Endometrium (tissue), 2 donors: Measurements from ENCODE around the gene OGT.
"Not testable (repeated sequence)": the region's sequence is repeated elsewhere in the genome, so short reads cannot be mapped to it uniquely, and the experiment has no call there.

Experiments used
- FAIRE-seq: peaks from 2 replicates; lab custom pipeline; 2012; peaks lifted over from hg19 to GRCh38; lab: Jason Lieb, UNC
- donor health status: control.
- donor health status: control.

OGT gene

DNA sequence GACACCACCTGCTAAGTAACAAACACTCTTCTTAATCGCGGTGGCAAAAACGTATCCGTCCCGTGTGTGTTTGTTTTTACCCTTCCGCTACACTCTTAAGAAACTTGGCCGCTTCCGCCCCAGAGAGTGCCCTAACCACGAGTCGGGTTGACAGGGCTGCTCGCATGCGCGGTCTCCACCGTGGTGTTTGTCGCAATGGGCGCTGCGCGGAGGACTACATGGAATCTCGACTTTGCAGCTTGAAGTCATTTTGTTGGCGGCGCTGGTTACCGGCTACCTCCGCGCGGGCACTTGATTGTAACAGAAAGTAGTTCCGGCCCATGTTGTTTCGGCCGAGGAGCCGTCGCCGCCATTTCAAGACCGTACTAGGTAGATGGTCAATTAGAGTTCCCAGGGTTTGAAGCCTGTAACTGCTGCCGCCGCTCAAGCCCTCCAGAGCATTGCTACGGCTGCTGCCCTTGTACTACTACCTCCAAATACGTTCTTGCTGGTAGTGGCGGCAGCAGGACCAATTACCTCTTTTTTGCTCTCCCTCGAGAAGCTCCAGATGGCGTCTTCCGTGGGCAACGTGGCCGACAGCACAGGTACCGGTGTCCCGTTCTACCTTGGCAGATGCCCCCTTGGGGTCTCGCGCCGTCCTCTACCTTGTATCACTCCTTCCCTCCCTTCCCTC is at the start of gene OGT:
Gene OGT, plus strand, starts transcription at position 352 of the 673 bp plus-strand sequence. Its CDS starts 196 bp downstream, at position 548.
- FAIRE-seq, result no peak

- FAIRE-seq, result peak; percentile 12
Measured at GRCh38 chrX:71487814-71488213, 45.1 kb upstream of the OGT start.

GRCh38 chrX:71489540-71489939 is 43.4 kb upstream of the OGT start:
- FAIRE-seq, result no peak

DNA sequence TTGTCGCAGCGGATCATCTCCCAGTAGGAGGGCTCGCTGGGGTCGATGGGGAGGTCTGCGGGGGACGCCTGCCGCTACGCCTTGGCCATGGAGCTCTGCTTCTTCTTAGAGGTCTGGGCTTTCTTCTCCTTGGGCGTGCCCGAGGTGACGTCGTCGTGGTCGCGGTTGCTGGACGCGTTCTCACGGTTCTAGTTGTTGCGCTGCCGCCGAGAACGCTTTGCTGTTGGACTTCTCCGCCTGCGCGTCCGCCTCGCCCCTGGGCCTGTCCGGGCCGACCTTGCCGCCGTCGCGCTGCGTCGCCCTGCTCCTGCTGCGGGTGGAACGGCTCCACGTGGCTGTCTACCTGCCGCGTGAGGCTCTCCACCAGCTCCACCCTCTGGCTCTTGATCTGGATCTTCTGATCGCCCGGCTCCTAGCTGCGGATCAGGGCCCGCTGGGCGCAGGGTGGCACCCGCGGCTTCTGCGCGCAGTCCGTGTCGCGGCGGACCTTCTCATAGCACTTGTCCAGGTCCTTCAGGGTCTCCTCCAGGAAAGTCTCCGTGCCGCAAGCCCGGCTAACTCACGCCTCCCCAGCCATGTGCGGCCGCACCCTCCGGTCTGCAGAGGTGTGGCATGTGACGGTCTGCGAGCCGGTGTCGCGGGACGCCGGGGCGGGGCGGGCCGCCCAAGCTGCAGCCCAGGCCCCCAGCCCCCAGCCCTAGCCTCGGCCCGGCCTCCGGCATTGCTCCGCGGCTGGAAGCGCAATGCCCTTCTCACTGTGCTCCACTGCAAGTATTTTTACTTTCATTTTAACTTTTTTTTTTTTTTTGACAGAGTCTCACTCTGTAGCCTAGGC is 40.5 kb upstream of the OGT start:
- no peak for FAIRE-seq

- FAIRE-seq, result no peak
Measured at GRCh38 chrX:71493111-71493613, 39.7 kb upstream of the OGT start.

DNA sequence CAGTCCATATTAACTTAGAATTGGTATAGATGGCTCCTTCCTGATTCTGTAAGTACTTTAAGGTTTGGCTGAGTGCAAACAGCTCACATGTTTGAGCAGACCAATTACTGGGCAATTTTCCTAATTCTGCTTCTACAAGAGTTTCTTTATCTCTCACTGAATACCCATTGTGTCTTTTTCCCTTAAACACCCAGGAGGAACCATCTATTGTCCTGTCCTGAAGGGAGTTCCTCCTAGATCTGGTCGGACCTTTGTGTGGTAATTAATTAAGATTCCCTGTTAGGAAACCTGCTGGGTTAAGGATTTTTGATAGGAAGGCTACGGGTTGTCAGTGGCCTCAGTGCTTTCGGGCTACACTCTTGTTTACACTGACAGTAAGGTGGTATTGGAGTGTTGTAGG is 36.9 kb upstream of the OGT start:
- FAIRE-seq, result not testable (repeated sequence)

- no peak for FAIRE-seq
Measured at GRCh38 chrX:71496476-71496875, 36.4 kb upstream of the OGT start.

GRCh38 chrX:71502080-71502479 is 30.8 kb upstream of the OGT start:
- FAIRE-seq, result not testable (repeated sequence)

DNA sequence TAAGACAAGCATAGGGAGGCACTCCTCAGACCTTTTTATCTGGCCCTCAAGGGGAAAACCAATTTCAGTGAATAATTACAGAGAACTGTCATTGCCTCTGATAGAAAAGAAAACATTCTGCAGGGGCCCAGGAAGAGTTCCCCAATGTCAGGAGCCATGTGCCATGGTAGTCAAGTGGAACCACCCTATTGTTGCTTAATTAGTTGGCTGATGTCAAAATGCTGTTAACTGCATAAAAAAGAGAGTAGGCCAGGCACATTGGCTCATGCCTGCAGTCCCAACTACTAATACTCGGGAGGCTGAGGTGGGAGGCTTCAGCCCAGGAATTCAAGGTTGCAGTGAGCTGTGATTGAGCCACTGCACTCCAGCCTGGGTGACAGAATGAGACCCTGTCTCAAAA is 28.6 kb upstream of the OGT start:
- no peak for FAIRE-seq

GRCh38 chrX:71509289-71509688 is 23.6 kb upstream of the OGT start:
- FAIRE-seq, result no peak

DNA sequence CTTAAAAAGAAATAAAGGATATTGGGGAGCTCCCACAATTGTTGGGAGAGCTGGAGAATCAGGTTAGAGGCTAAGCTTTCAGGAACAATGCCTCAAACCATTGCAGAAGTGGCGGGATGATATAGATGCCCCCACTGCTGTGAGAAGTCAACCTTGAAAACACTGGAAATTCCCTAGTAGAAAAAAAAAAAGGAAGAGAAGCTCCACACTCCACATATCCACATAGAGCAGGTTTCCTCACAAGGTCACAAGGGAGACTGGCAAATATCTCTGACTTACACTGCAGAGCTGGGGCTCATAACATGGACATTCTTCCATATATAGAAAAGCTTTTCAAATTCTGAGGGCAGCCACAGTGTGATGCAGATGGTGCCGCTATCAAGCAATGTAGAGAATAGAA is 22.7 kb upstream of the OGT start:
- FAIRE-seq, result no peak

GRCh38 chrX:71513731-71514130 is 19.2 kb upstream of the OGT start:
- not testable (repeated sequence) for FAIRE-seq

DNA sequence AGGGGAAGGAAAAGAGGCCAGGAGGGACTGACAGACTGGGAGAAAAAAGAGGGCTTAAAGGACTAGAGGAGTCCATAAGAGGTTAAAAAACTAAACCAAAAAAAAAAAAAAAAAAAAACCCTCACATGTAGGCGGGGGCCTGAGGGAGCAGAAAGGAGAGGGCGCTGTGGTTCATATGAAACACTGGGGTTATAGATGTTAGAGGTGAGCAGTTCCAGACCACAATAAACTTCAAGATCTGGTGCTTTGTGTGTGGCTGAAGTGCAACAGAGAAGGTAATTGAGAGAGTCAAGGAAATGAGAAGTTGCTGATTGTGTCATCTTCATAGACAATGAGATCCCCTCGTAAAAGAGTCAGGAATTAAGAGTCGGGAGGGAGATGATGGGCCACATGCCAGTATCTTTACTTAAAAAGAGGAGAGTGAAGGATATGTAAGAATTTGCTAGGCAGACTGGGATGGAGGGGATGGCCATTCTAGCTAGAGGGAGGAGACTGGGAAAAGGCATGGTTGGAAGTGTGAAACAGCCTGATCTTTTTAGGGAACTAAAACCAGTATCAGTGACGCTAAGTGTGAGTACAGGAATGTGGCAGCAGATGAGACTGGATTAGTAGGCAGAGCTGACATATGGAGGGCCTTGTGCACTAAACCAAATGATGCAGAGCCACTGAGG is 18.4 kb upstream of the OGT start:
- no peak for FAIRE-seq

GRCh38 chrX:71515038-71515396 is 17.9 kb upstream of the OGT start:
- no peak for FAIRE-seq

GRCh38 chrX:71525316-71525715 is 7.6 kb upstream of the OGT start:
- no peak for FAIRE-seq

DNA sequence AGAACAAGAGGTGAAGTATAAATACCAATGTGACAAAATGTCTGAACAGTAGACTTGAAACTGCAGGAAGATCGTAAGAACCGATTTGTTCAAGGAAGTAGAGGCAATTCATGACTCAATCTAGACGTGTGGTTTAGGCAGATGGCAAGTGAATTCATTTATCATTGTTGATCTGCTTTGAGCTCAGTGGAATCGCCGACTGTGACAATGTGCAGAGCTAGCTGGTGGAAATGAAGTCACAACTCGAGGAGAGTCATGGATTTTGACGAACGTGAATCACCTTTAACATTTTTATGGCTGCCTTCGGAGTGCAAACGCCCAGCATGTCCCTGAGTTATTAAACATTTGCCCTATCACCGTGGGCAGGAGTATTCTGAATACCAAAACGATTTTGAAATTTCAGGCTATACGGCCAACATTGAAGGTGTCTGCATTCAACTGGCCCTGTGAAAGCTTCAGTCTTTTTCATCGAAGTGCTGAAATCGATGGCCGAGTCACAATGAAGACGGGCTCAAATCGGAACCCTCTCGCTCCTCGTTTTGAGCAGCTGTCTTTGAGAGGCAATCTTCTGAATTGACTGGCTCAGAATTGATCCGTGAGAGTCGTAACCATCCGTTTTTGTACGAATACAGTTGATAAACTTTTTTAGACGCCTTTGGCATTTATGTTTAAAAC is 689 bp upstream of the OGT start:
- FAIRE-seq, result no peak

- FAIRE-seq, result no peak
Measured at GRCh38 chrX:71533516-71533850, 579 bp downstream of the OGT start.

DNA sequence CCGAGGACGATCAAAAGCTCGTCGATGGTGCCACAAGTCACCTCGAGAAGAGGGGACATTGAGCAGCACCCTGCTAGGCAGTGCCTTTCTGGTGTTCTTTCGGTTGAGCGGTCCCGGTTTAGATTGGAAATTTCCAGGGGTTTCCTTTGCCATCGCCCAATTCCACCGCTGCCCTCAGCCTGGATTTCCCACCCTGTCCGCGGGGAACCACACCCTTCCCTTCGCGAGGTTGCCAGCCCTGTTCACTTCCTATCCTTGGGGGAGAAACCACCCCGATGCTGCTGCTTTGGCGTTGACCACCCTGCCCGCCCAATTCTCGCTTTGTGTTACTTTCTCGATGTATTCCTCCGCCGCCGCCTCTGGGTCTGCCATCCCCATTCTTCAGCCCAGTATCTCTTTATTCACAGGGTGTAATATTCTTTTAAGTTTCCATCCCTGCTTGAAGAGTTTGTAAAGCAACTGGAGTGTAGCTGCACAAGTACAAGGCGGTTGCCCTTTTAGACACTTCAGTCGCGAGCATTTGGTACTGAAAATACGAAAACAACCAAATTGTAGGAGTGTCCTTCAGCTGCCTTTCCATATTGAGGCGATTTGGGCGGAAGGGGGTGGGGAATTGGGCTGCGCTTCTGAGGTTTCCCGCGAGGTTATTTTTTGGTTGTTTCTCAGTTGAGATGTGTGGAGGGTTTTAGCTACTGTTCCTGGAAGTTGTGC is 1.1 kb downstream of the OGT start:
- no peak for FAIRE-seq

DNA sequence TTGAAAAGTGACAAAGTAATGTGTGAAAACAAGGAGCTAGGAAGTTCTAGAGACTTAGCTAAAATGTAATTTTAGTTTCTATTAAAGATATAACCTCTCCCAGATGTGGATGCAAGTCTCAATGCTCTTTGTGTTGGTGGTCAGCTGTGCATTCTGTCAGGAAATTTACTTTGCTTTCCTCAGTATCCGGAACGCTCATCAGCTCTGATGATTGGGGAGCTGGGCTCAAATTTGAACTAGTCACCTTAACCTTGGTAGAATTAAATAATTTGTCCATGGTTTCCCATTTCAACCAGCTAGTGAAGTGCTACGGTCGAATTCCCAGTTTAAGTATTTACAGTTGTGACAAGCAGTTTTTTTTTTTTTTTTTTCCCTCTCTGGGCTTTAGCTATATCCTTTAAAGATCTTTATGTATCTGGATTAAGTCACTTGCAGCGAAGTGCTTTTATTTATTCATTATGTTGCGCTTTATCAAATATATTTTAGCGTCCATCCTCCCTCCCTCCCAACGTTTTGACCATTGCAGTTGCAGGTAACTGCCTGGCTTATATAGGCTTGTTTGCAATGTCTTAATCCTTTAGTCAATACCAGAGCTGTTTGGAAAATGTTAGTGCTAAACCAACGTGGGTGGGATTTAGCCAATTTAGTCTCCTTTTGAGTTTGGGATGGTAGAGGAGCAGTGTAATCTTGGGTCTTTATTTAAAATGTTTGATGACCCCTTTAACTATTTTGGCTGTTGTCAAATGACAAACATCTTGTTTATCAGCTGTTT is 2.1 kb downstream of the OGT start:
- no peak for FAIRE-seq

GRCh38 chrX:71536285-71536684 is 3.4 kb downstream of the OGT start:
- no peak for FAIRE-seq

- FAIRE-seq, result no peak
Measured at GRCh38 chrX:71537743-71538142, 4.8 kb downstream of the OGT start.
